Astrocyte of the cerebellum (primary cell): Measurements from ENCODE around the gene COCH.
A peak's percentile ranks its signal among the peaks of the same experiment; 100 is the strongest.

ENCODE experiments used
- DNase-seq: peaks from one replicate; pipeline ENCODE4 v3.0.0-alpha.2; 2011; ENCODE audit warnings: low read depth
- H3K4me3 ChIP-seq: 2 replicates; pipeline ENCODE4 v1.5.1; 2011; ENCODE audit warnings: mild to moderate bottlenecking, low read depth, low read length, moderate library complexity
- CTCF ChIP-seq: IDR thresholded peaks from 2 replicates; pipeline ENCODE4 v1.5.1; 2012; ENCODE audit warnings: low read length, low read depth, moderate library complexity, mild to moderate bottlenecking; ENCODE audit errors: missing control alignments
- in situ Hi-C: cut with HindIII; loops from 2 replicates; pipeline ENCODE4 v1.10.0; 2017; ENCODE audit warnings: low sequenced_read_pairs

The COCH gene

GRCh38 chr14:30884901-30885300 lies 10.5 kb downstream of the COCH start:
- no peak for DNase-seq
- no peak for TF ChIP-seq CTCF
- in situ Hi-C loops, result no loop called here
- H3K4me3 ChIP-seq, result no peak overlapping the region

- no peak overlapping the region for H3K4me3 ChIP-seq
- DNase-seq, result peak; percentile 24
- in situ Hi-C loops, result no loop called here
- no peak for TF ChIP-seq CTCF
These were observed 11.7 kb downstream of the COCH start for GRCh38 chr14:30885840-30886740.

- TF ChIP-seq CTCF, result no peak
- in situ Hi-C loops, result no loop called here
- H3K4me3 ChIP-seq, result no peak overlapping the region
- DNase-seq, result no peak
These were observed 14.3 kb downstream of the COCH start for GRCh38 chr14:30888480-30889243.

GRCh38 chr14:30889244-30889594 lies 14.9 kb downstream of the COCH start:
- TF ChIP-seq CTCF, result no peak
- DNase-seq, result no peak

GRCh38 chr14:30893819-30894218 lies 19.5 kb downstream of the COCH start:
- in situ Hi-C loops, result no loop called here
- DNase-seq, result no peak
- TF ChIP-seq CTCF, result no peak
- H3K4me3 ChIP-seq, result no peak overlapping the region

More at GRCh38 chr14:30889244-30889594, 14.9 kb downstream of the COCH start:
- in situ Hi-C loops, result no loop called here
- H3K4me3 ChIP-seq, result no peak overlapping the region

GRCh38 chr14:30894923-30895515 lies 20.7 kb downstream of the COCH start:
- in situ Hi-C loops, result no loop called here
- DNase-seq, result no peak
- TF ChIP-seq CTCF, result no peak
- no peak overlapping the region for H3K4me3 ChIP-seq
